ENCODE results near the gene CHAT.

DNA sequence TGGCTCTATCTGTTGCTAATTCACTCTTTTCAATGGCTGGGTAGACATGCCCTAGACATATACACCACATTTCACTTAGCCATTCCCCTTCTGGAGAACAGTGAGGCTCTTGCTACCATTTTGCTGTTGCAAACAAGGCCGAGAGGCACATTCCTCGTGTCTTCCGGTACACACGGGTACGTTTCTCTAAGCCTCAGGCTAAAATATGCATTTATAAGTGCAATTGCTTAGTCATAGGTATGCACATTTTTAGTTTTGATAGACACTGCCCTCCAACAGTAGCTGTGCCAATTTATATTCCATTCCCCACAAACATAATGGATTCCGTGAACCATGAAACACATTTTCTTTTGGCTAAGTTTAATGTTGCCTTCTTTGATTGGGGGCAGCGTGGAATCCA is 13.2 kb downstream of the CHAT start:
- TF ChIP-seq EP300 (IDR thresholded peaks at IDR 0.05) (no peak), CTCF (IDR thresholded peaks at IDR 0.05) (no peak)

Measured in ovary (tissue), 3 donors.